GM12801 (cell line): ENCODE results near the gene SLAMF8.

Experiments
- TF ChIP-seq, protein P1 (sequence below): IDR thresholded peaks from one replicate; pipeline ENCODE4 v1.5.1; 2011; ENCODE audit warnings: control low read depth; ENCODE audit not compliant: insufficient read length; ENCODE audit errors: extremely low read depth

SLAMF8 gene

GRCh38 chr1:159873530-159874143 lies 47.0 kb downstream of the SLAMF8 start:
- TF ChIP-seq, protein P1, sequence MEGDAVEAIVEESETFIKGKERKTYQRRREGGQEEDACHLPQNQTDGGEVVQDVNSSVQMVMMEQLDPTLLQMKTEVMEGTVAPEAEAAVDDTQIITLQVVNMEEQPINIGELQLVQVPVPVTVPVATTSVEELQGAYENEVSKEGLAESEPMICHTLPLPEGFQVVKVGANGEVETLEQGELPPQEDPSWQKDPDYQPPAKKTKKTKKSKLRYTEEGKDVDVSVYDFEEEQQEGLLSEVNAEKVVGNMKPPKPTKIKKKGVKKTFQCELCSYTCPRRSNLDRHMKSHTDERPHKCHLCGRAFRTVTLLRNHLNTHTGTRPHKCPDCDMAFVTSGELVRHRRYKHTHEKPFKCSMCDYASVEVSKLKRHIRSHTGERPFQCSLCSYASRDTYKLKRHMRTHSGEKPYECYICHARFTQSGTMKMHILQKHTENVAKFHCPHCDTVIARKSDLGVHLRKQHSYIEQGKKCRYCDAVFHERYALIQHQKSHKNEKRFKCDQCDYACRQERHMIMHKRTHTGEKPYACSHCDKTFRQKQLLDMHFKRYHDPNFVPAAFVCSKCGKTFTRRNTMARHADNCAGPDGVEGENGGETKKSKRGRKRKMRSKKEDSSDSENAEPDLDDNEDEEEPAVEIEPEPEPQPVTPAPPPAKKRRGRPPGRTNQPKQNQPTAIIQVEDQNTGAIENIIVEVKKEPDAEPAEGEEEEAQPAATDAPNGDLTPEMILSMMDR: no peak

DNA sequence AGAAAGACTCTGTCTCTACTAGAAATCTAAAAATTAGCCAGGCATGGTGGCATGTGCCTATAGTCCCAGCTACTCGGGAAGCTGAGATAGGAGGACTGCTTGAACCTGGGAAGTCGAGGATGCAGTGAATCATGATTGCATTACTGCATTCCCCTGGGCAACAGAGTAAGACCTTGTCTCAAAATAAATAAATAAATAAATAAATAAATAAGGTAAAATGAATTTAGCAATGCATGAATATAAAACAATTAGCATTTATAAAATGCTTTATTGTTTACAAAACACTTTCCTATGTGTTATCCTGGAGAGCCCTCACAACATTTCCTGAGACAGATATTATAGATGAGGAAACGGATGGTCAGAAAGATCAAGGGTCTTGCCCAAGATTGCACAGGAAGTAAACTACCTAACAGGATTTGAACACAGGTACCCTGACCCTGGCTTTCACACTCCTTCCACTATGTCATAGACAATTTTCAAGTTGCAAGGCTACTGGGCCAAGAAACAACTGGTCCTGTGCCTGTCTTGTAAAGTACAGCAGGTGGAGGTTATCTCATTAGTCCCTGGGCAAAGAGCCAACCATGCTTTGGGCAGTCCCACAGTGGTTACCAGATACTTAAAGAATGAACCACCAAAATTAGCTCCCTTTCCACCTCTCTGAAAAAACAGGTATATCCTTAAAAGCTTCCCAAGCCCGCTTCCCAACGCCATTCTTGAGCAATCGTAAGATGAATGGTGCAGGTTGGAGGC lies 51.2 kb downstream of the SLAMF8 start:
- TF ChIP-seq, protein P1: no peak

DNA sequence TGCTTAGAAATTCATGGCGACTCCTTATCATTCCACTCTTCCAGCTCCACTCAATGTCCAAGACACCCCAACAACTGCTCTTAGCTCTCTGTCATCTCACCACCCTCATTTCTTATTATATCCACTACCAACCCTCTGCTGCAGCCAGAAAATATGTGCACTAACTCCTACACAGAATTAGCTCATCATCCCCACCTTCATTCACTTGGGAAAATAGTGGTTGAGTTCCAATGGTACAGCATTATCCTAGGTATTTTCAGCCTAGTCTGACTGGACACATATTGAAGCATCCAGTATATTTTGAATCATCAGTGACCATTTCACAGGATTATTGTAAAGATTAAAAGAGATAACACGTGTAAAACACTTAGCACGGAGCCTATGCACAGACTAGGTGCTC lies 52.5 kb downstream of the SLAMF8 start:
- TF ChIP-seq, protein P1: no peak

GRCh38 chr1:159879977-159880376 lies 53.3 kb downstream of the SLAMF8 start:
- TF ChIP-seq, protein P1: no peak

DNA sequence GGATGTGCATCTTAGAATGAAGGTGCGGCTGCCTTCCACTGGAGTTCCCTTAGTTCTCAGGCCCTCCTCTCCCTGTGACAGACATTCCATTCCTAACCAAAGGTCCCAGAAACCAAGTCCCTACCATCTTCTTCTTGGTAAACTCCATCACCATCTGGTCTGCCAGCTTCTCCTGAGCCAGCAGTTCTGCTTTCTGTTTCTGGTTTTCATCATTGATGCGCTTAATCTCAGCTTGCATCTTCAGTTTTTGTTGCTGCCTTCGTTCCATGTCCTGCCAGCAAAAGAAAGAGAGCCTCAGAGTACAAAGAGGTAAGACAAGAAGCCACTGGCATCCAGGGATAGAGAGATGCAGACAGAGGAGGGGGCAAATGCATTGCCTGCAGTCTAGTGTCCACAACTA lies 53.8 kb downstream of the SLAMF8 start:
- TF ChIP-seq, protein P1: no peak

GRCh38 chr1:159881622-159882526 lies 55.2 kb downstream of the SLAMF8 start:
- TF ChIP-seq, protein P1: no peak

GRCh38 chr1:159882527-159882862 lies 55.8 kb downstream of the SLAMF8 start:
- TF ChIP-seq, protein P1: no peak
